Activated CD8-positive, alpha-beta T cell treated with anti-CD3 and anti-CD28 coated beads for 36 hours (primary cell): Measurements from ENCODE around the gene ZNF138. TPM values are rescaled to one million over a fixed set of nuclear protein-coding genes. Genes with fewer than 3 reads are reported as not detected.

Source experiments
- ATAC-seq: fragments of 200-7000 bp; cut with Tn5 transposase; one replicate; pipeline ENCODE4 v1.10.0; 2021; ENCODE audit warnings: mild to moderate bottlenecking, moderate library complexity
- CTCF ChIA-PET: fragments of 350-600 bp; sonication (Branson Sonifier 250); formaldehyde crosslinking; loops from one replicate; lab custom pipeline; 2021; ENCODE audit warnings: antibody characterized with exemption; lab: Charles Lee
- POLR2A ChIA-PET: fragments of 350-600 bp; sonication (Branson Sonifier 250); formaldehyde crosslinking; loops from one replicate; lab custom pipeline; 2021; ENCODE audit warnings: antibody characterized with exemption; lab: Charles Lee
- DNase-seq: peaks from one replicate; pipeline ENCODE4 v3.0.0-alpha.2; 2020
- H3K27ac Mint-ChIP-seq: one replicate; pipeline ENCODE4 v1.8.0; 2021; ENCODE audit warnings: mild to moderate bottlenecking, mixed read lengths
- H3K27me3 Mint-ChIP-seq: one replicate; pipeline ENCODE4 v1.8.0; 2021; ENCODE audit warnings: mixed read lengths
- H3K36me3 Mint-ChIP-seq: one replicate; pipeline ENCODE4 v1.8.0; 2021; ENCODE audit warnings: low read depth, mixed read lengths
- H3K4me1 Mint-ChIP-seq: one replicate; pipeline ENCODE4 v1.8.0; 2021; ENCODE audit warnings: low read depth, mixed read lengths
- H3K4me3 Mint-ChIP-seq: one replicate; pipeline ENCODE4 v1.8.0; 2021; ENCODE audit warnings: mild to moderate bottlenecking, moderate library complexity, mixed read lengths
- H3K9me3 Mint-ChIP-seq: one replicate; pipeline ENCODE4 v1.8.0; 2021; ENCODE audit warnings: mixed read lengths
- CTCF ChIP-seq: fragments of 200-600 bp; IDR thresholded peaks from one replicate; pipeline ENCODE4 v1.8.0; 2022; ENCODE audit warnings: antibody characterized with exemption, mild to moderate bottlenecking
- intact Hi-C: fragments of 100-400 bp; cut with micrococcal nuclease; formaldehyde crosslinking; loops from one replicate; pipeline ENCODE4 v1.10.0; 2022
- total RNA-seq, 2 experiments: library from RNA; stranded (reverse); gene quantifications; one replicate each; pipeline ENCODE4 v1.2.3, GENCODE V29; 2021

The ZNF138 gene
- total RNA-seq, 2 experiments from 2014 or later = 9.4 to 11.7 TPM

GRCh38 chr7:64869121-64869725 lies 75.0 kb downstream of the ZNF138 start:
- no peak for DNase-seq
- intact Hi-C loops = no loop called here

GRCh38 chr7:64869912-64870562 lies 75.8 kb downstream of the ZNF138 start:
- Mint-ChIP-seq H3K27me3 (no peaks in the 10 kb centered on the region), H3K27ac (no peak overlapping the region), H3K36me3 (no peaks in the 10 kb centered on the region), H3K4me1 (no peaks in the 10 kb centered on the region), H3K9me3 (peaks cover 1% of the 10 kb centered on the region), H3K4me3 (no peak overlapping the region)
- intact Hi-C loops = no loop called here
- ChIA-PET CTCF (no interaction called here), POLR2A (no interaction called here)
- DNase-seq = no peak
- no peak for TF ChIP-seq CTCF
- no peak for ATAC-seq

More at GRCh38 chr7:64869121-64869725, 75.0 kb downstream of the ZNF138 start:
- TF ChIP-seq CTCF = no peak
- H3K4me1 Mint-ChIP-seq = no peaks in the 10 kb centered on the region
- no peaks in the 10 kb centered on the region for H3K27me3 Mint-ChIP-seq
- POLR2A ChIA-PET = no interaction called here
- H3K27ac Mint-ChIP-seq = no peak overlapping the region
- H3K36me3 Mint-ChIP-seq = no peaks in the 10 kb centered on the region
- H3K9me3 Mint-ChIP-seq = peaks cover 1% of the 10 kb centered on the region
- no peak overlapping the region for H3K4me3 Mint-ChIP-seq
- CTCF ChIA-PET = no interaction called here
- ATAC-seq = no peak

- no peak for ATAC-seq
- POLR2A ChIA-PET = no interaction called here
- CTCF ChIA-PET = no interaction called here
- DNase-seq = no peak
- H3K27ac Mint-ChIP-seq = no peak overlapping the region
- H3K4me1 Mint-ChIP-seq = no peaks in the 10 kb centered on the region
- peaks cover 3% of the 10 kb centered on the region for H3K27me3 Mint-ChIP-seq
- intact Hi-C loops = no loop called here
- TF ChIP-seq CTCF = no peak
- no peaks in the 10 kb centered on the region for H3K36me3 Mint-ChIP-seq
- peaks cover 1% of the 10 kb centered on the region for H3K9me3 Mint-ChIP-seq
- H3K4me3 Mint-ChIP-seq = no peak overlapping the region
These were observed 76.4 kb downstream of the ZNF138 start for GRCh38 chr7:64870656-64871055.

GRCh38 chr7:64871761-64872160 lies 77.5 kb downstream of the ZNF138 start:
- no peaks in the 10 kb centered on the region for H3K36me3 Mint-ChIP-seq
- no peak overlapping the region for H3K4me3 Mint-ChIP-seq
- H3K27me3 Mint-ChIP-seq = peaks cover 3% of the 10 kb centered on the region
- H3K4me1 Mint-ChIP-seq = no peaks in the 10 kb centered on the region
- no peak overlapping the region for H3K27ac Mint-ChIP-seq
- ATAC-seq = no peak
- DNase-seq = no peak
- CTCF ChIA-PET = no interaction called here
- intact Hi-C loops = no loop called here
- no peak for TF ChIP-seq CTCF
- H3K9me3 Mint-ChIP-seq = peaks cover 1% of the 10 kb centered on the region
- POLR2A ChIA-PET = no interaction called here

GRCh38 chr7:64872351-64873154 lies 78.3 kb downstream of the ZNF138 start:
- intact Hi-C loops = no loop called here
- ATAC-seq (no peak), DNase-seq (no peak)
- Mint-ChIP-seq H3K27ac (no peak overlapping the region), H3K4me1 (no peaks in the 10 kb centered on the region), H3K4me3 (no peak overlapping the region), H3K9me3 (peaks cover 1% of the 10 kb centered on the region), H3K36me3 (no peaks in the 10 kb centered on the region), H3K27me3 (peaks cover 8% of the 10 kb centered on the region)
- CTCF ChIA-PET = no interaction called here
- TF ChIP-seq CTCF = no peak
- POLR2A ChIA-PET = no interaction called here
